GM19467 (cell line): ENCODE data around the gene UBR1.
"Not testable (repeated sequence)": the region's sequence is repeated elsewhere in the genome, so short reads cannot be mapped to it uniquely, and the experiment has no call there.

Source experiments
- ATAC-seq: cut with Tn5 transposase; IDR thresholded peaks from one replicate; pipeline ENCODE4 v1.9.1; 2021; ENCODE audit warnings: mild to moderate bottlenecking, moderate library complexity; ENCODE audit not compliant: unreplicated experiment

Gene UBR1

GRCh38 chr15:42984493-42985034 lies 121.3 kb downstream of the UBR1 start:
- ATAC-seq = no peak

- ATAC-seq = not testable (repeated sequence)
Measured at GRCh38 chr15:42979113-42979512, 126.7 kb downstream of the UBR1 start.

- ATAC-seq = no peak
Measured at GRCh38 chr15:42974202-42974862, 131.5 kb downstream of the UBR1 start.

- no peak for ATAC-seq
Measured at GRCh38 chr15:42973114-42973513, 132.7 kb downstream of the UBR1 start.

GRCh38 chr15:42971830-42972229 lies 134.0 kb downstream of the UBR1 start:
- ATAC-seq = no peak

GRCh38 chr15:42964476-42964875 lies 141.4 kb downstream of the UBR1 start:
- no peak for ATAC-seq

- no peak for ATAC-seq
Measured at GRCh38 chr15:42955518-42955917, 150.3 kb downstream of the UBR1 start.

- no peak for ATAC-seq
Measured at GRCh38 chr15:42954291-42954690, 151.5 kb downstream of the UBR1 start.

- ATAC-seq = not testable (repeated sequence)
Measured at GRCh38 chr15:42948898-42949297, 156.9 kb downstream of the UBR1 start.

- no peak for ATAC-seq
Measured at GRCh38 chr15:42940527-42940926, 165.3 kb downstream of the UBR1 start.

GRCh38 chr15:42939841-42940240 lies 166.0 kb downstream of the UBR1 start:
- ATAC-seq = no peak

- ATAC-seq = no peak
Measured at GRCh38 chr15:42937143-42937542, 168.7 kb downstream of the UBR1 start.

- ATAC-seq = no peak
Measured at GRCh38 chr15:42933886-42934667, 171.8 kb downstream of the UBR1 start.

GRCh38 chr15:42932833-42933515 lies 172.9 kb downstream of the UBR1 start:
- no peak for ATAC-seq

GRCh38 chr15:42931702-42932486 lies 173.9 kb downstream of the UBR1 start:
- no peak for ATAC-seq

GRCh38 chr15:42929306-42929848 lies 176.5 kb downstream of the UBR1 start:
- no peak for ATAC-seq

GRCh38 chr15:42921342-42921731 lies 184.5 kb downstream of the UBR1 start:
- ATAC-seq = no peak

GRCh38 chr15:42920519-42921341 lies 185.1 kb downstream of the UBR1 start, which contains the start of gene TTBK2:
Gene TTBK2, minus strand, starts transcription at chr15:42920778. Its CDS starts 42,161 bp downstream, at chr15:42878617.
- ATAC-seq = peak; percentile 87

- ATAC-seq = no peak
Measured at GRCh38 chr15:42919799-42920518, 185.9 kb downstream of the UBR1 start.
